CD14-positive monocyte (primary cell): ENCODE measurements around the gene TRPV4. TPM values are rescaled to one million over a fixed set of nuclear protein-coding genes. Genes with fewer than 3 reads are reported as not detected.

ENCODE experiments used
- DNase-seq, 3 donors: peaks; one replicate each; pipeline ENCODE4 v3.0.0-alpha.2; 2011 to 2022
- H2AFZ ChIP-seq: 2 replicates; pipeline ENCODE4 v1.6.0; 2012; ENCODE audit warnings: mild to moderate bottlenecking, low read depth, low read length, inconsistent platforms; ENCODE audit not compliant: insufficient read depth, poor library complexity, severe bottlenecking
- H3K27ac ChIP-seq, 2 donors: 1 replicate in 1 of 2; 2 replicates in 1 of 2; pipeline ENCODE4 v1.5.1; 2012 to 2013; ENCODE audit warnings: low read length in 2 of 2, control low read depth in 1 of 2, inconsistent platforms in 1 of 2, low read depth in 1 of 2, mild to moderate bottlenecking in 1 of 2
- H3K27me3 ChIP-seq, 2 donors: one replicate each; pipeline versions ENCODE4 v1.6.0 to v1.6.1; 2011 to 2013; ENCODE audit warnings: low read length in 2 of 2; ENCODE audit not compliant: control insufficient read depth in 2 of 2, insufficient read depth in 2 of 2
- H3K36me3 ChIP-seq, 2 donors: replicated peaks in 1 of 2; 1 replicate in 1 of 2; 2 replicates in 1 of 2; pipeline versions ENCODE4 v1.5.1 to v1.6.1; 2012 to 2013; ENCODE audit warnings: low read length in 2 of 2, control low read depth in 1 of 2, inconsistent platforms in 1 of 2, mild to moderate bottlenecking in 1 of 2; ENCODE audit not compliant: insufficient read depth in 2 of 2, control insufficient read depth in 1 of 2
- H3K4me1 ChIP-seq, 2 donors: 1 replicate in 1 of 2; 2 replicates in 1 of 2; pipeline versions ENCODE4 v1.5.1 to v1.6.1; 2012 to 2013; ENCODE audit warnings: low read length in 2 of 2, control low read depth in 1 of 2, inconsistent platforms in 1 of 2, mild to moderate bottlenecking in 1 of 2, moderate library complexity in 1 of 2; ENCODE audit not compliant: insufficient read depth in 2 of 2, control insufficient read depth in 1 of 2
- H3K4me2 ChIP-seq: replicated peaks from 2 replicates; pipeline ENCODE3; 2012; ENCODE audit warnings: low read length, moderate library complexity, mild to moderate bottlenecking; ENCODE audit not compliant: poor library complexity, severe bottlenecking; ENCODE audit errors: extremely low read depth
- H3K4me3 ChIP-seq, 3 experiments: fragments of 200-600 bp in 1 of 3; sonication (generic) in 1 of 3; replicated peaks in 1 of 3; 1 replicate in 2 of 3; 2 replicates in 1 of 3; pipeline ENCODE4 v1.5.1; 2011 to 2013; ENCODE audit warnings: low read length in 3 of 3, mild to moderate bottlenecking in 3 of 3, control low read depth in 2 of 3, low read depth in 2 of 3, inconsistent platforms in 1 of 3, moderate library complexity in 1 of 3
- H3K79me2 ChIP-seq: 2 replicates; pipeline ENCODE4 v1.6.0; 2012; ENCODE audit warnings: mild to moderate bottlenecking, control low read depth, inconsistent platforms, low read length, moderate library complexity; ENCODE audit not compliant: insufficient read depth
- H3K9ac ChIP-seq: 2 replicates; pipeline ENCODE4 v1.6.0; 2017; ENCODE audit warnings: low read length, mild to moderate bottlenecking; ENCODE audit not compliant: insufficient read depth, poor library complexity, severe bottlenecking
- H3K9me3 ChIP-seq, 2 donors: replicated peaks in 1 of 2; 1 replicate in 1 of 2; 2 replicates in 1 of 2; pipeline versions ENCODE4 v1.5.1 to v1.6.1; 2012 to 2013; ENCODE audit warnings: low read length in 2 of 2, control low read depth in 1 of 2; ENCODE audit not compliant: control insufficient read depth in 1 of 2, insufficient read depth in 1 of 2
- H4K20me1 ChIP-seq: 2 replicates; pipeline ENCODE4 v1.6.0; 2012; ENCODE audit warnings: mild to moderate bottlenecking, low read length, control low read depth, moderate library complexity; ENCODE audit not compliant: insufficient read depth
- H3K27ac Mint-ChIP-seq, 7 donors: one replicate each; pipeline ENCODE4 v1.8.0; 2020; ENCODE audit warnings: mild to moderate bottlenecking in 7 of 7, mixed read lengths in 7 of 7, moderate library complexity in 6 of 7, inconsistent platforms in 2 of 7
- H3K27me3 Mint-ChIP-seq, 3 donors: one replicate each; pipeline ENCODE4 v1.8.0; 2021 to 2022; ENCODE audit warnings: low read depth in 3 of 3, mild to moderate bottlenecking in 3 of 3, mixed read lengths in 3 of 3, moderate library complexity in 3 of 3, inconsistent platforms in 1 of 3
- H3K36me3 Mint-ChIP-seq, 2 donors: one replicate each; pipeline ENCODE4 v1.8.0; 2020; ENCODE audit warnings: mixed read lengths in 2 of 2, inconsistent platforms in 1 of 2, mild to moderate bottlenecking in 1 of 2
- H3K4me1 Mint-ChIP-seq: one replicate; pipeline ENCODE4 v1.8.0; 2020; ENCODE audit warnings: mild to moderate bottlenecking, mixed read lengths
- H3K4me3 Mint-ChIP-seq, 2 donors: one replicate each; pipeline ENCODE4 v1.8.0; 2020; ENCODE audit warnings: mild to moderate bottlenecking in 2 of 2, mixed read lengths in 2 of 2, moderate library complexity in 1 of 2
- H3K9me3 Mint-ChIP-seq, 7 donors: one replicate each; pipeline ENCODE4 v1.8.0; 2020 to 2022; ENCODE audit warnings: mixed read lengths in 7 of 7, mild to moderate bottlenecking in 6 of 7, moderate library complexity in 6 of 7, inconsistent platforms in 2 of 7
- WGBS: methylation state at CpG from one replicate; pipeline ENCODE4 v1.1.5; 2013; ENCODE audit warnings: missing lambda C conversion rate; ENCODE audit not compliant: insufficient coverage; 5-methylcytosine and 5-hydroxymethylcytosine counted together
- intact Hi-C, 2 donors: fragments of 100-400 bp; cut with micrococcal nuclease; formaldehyde crosslinking; loops; one replicate each; pipeline versions ENCODE4 v1.15.0 to v1.15.1; 2023
- polyA plus RNA-seq, 3 donors: library from polyadenylated mRNA; depleted of rRNA in 1 of 3; unstranded in 2 of 3; stranded (reverse) in 1 of 3; fragments of 300-500 nt in 2 of 3; fragments of >200 nt in 1 of 3; fragmentation: Illumina TruSeq in 2 of 3; gene quantifications; 1 replicate in 2 of 3; 2 replicates in 1 of 3; pipeline ENCODE4 v1.2.3, GENCODE V29; 2012 to 2021
- TF ChIP-seq, protein P1 (sequence below): fragments of 200-600 bp; IDR thresholded peaks from one replicate; pipeline ENCODE4 v1.8.0; 2022; ENCODE audit warnings: antibody characterized with exemption, mild to moderate bottlenecking

Gene TRPV4
- polyA plus RNA-seq, 3 donors: 0.64 to 3.1 (median 2.0) TPM

DNA sequence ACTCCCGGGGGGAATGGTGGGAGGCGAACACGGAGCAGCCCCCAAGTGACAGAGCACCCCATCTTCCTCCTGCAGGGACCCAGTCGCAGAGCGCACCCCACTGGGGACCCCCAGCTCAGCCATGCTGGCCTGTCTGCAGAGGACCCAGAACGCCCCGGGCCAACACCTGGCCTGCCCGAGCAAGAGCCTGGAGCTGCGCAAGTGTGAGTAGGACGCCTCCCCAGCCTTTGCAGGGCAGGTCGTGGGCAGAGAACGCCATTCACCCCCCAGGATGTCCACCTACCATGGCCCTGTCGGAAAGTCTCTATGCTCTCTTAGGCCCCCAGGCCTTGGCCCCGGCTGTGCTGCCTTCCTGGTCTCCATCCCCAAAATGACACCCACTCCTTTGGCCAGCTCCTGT lies 89.2 kb downstream of the TRPV4 start:
- H3K9me3 Mint-ChIP-seq: no peaks in the 10 kb centered on the region
- Histone ChIP-seq H2AFZ (no peak overlapping the region), H3K4me1 (no peaks in the 10 kb centered on the region), H3K27me3 (no peaks in the 10 kb centered on the region), H3K9me3 (no peaks in the 10 kb centered on the region), H3K79me2 (no peaks in the 10 kb centered on the region), H3K36me3 (no peaks in the 10 kb centered on the region), H3K4me2 (no peak overlapping the region), H3K9ac (no peak overlapping the region), H3K27ac (no peak overlapping the region), H4K20me1 (no peaks in the 10 kb centered on the region), H3K4me3 (no peak overlapping the region)
- TF ChIP-seq, protein P1, sequence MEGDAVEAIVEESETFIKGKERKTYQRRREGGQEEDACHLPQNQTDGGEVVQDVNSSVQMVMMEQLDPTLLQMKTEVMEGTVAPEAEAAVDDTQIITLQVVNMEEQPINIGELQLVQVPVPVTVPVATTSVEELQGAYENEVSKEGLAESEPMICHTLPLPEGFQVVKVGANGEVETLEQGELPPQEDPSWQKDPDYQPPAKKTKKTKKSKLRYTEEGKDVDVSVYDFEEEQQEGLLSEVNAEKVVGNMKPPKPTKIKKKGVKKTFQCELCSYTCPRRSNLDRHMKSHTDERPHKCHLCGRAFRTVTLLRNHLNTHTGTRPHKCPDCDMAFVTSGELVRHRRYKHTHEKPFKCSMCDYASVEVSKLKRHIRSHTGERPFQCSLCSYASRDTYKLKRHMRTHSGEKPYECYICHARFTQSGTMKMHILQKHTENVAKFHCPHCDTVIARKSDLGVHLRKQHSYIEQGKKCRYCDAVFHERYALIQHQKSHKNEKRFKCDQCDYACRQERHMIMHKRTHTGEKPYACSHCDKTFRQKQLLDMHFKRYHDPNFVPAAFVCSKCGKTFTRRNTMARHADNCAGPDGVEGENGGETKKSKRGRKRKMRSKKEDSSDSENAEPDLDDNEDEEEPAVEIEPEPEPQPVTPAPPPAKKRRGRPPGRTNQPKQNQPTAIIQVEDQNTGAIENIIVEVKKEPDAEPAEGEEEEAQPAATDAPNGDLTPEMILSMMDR: no peak
- no peaks in the 10 kb centered on the region for H3K36me3 Mint-ChIP-seq
- no peak overlapping the region for H3K27ac Mint-ChIP-seq
- H3K27me3 Mint-ChIP-seq: peaks cover 2 to 4% (median 2%) of the 10 kb centered on the region in 3 donors
- DNase-seq: no peak
- H3K4me1 Mint-ChIP-seq: peaks cover 8% of the 10 kb centered on the region
- 98% methylated on average over 14 of the region's 14 CpGs for WGBS
- no peak overlapping the region for H3K4me3 Mint-ChIP-seq
- intact Hi-C loops: no loop called here

DNA sequence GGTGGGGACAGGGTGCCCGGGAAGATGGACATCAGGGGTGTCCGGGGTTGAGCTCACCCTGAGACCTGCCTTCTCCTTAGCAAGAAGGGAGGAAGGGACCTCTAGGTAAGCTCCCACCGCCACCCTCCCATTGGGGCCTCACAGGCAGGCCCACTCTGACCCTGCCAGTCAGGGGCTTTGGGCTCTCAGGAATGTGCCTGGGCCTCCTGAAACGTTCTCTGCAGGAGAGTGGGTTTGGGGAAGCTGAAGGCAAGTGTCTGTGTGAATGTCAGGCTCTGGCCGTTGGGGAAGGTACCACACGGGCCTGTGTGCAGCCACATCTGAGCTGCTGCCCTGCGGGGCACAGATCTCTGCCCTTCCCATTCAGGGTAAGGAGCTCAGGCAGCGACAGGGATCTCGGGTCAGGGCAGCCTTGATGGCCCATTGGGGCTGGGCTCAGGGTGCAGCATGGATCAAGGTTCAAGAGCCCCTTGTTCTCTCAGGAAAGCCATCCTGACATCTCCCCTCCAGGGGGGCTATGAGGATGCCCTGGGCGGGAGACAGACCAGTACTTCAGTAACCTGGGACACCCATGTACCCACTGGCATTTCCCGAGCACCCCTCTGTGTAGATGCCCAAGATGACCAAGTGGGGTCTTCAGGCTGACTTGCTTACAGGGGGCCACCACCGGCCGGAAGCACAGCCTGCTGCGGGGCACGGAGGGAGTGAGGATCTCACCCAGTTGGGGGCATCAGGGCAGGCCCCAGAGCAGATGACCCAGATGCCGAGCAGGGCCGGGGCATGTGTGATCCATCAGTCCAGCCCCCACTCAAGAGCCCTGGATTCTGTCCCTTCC lies 89.9 kb downstream of the TRPV4 start:
- Histone ChIP-seq H3K4me3 (no peak overlapping the region), H3K79me2 (no peaks in the 10 kb centered on the region), H3K4me2 (no peak overlapping the region), H3K36me3 (no peaks in the 10 kb centered on the region), H3K27me3 (no peaks in the 10 kb centered on the region), H2AFZ (no peak overlapping the region), H3K27ac (no peak overlapping the region), H4K20me1 (no peaks in the 10 kb centered on the region), H3K9me3 (no peaks in the 10 kb centered on the region), H3K4me1 (no peaks in the 10 kb centered on the region), H3K9ac (no peak overlapping the region)
- Mint-ChIP-seq H3K27ac (no peak overlapping the region), H3K4me1 (peaks cover 8% of the 10 kb centered on the region), H3K4me3 (no peak overlapping the region), H3K9me3 (no peaks in the 10 kb centered on the region), H3K36me3 (no peaks in the 10 kb centered on the region), H3K27me3 (peaks cover 2 to 4% (median 2%) of the 10 kb centered on the region in 3 donors)
- TF ChIP-seq, protein P1: no peak
- intact Hi-C loops: no loop called here
- 86% methylated on average over 11 of the region's 17 CpGs for WGBS
- DNase-seq: no peak
